ENCODE data around the gene ALG12.

The ALG12 gene

GRCh38 chr22:49866646-49867045 is 51.6 kb downstream of the ALG12 start:
- TF ChIP-seq FOXP2 (optimal IDR thresholded peaks at IDR 0.05; ENCODE audit: borderline replicate concordance, extremely low read depth, extremely low read length, insufficient read depth) (no peak), POLR2AphosphoS5 (IDR thresholded peaks at IDR 0.05; ENCODE audit: low read depth, low read length) (no peak), SIN3A (IDR thresholded peaks at IDR 0.05; ENCODE audit: borderline replicate concordance, insufficient read depth, low read length) (no peak), TAF1 (IDR thresholded peaks at IDR 0.05; ENCODE audit: borderline replicate concordance, insufficient read depth, low read length) (no peak), REST (IDR thresholded peaks at IDR 0.05; ENCODE audit: insufficient read depth in 1 of 2, low read depth in 2 of 2, low read length in 2 of 2) (no peak)

- TF ChIP-seq POLR2AphosphoS5 (IDR thresholded peaks at IDR 0.05; ENCODE audit: low read depth, low read length) (no peak), TAF1 (IDR thresholded peaks at IDR 0.05; ENCODE audit: borderline replicate concordance, insufficient read depth, low read length) (no peak), REST (IDR thresholded peaks at IDR 0.05; ENCODE audit: insufficient read depth in 1 of 2, low read depth in 2 of 2, low read length in 2 of 2) (no peak), FOXP2 (optimal IDR thresholded peaks at IDR 0.05; ENCODE audit: borderline replicate concordance, extremely low read depth, extremely low read length, insufficient read depth) (no peak), SIN3A (IDR thresholded peaks at IDR 0.05; ENCODE audit: borderline replicate concordance, insufficient read depth, low read length) (no peak)
Observed at GRCh38 chr22:49866134-49866533, 52.1 kb downstream of the ALG12 start.

GRCh38 chr22:49865156-49865555 is 53.1 kb downstream of the ALG12 start:
- no peak for TF ChIP-seq SIN3A (IDR thresholded peaks at IDR 0.05; ENCODE audit: borderline replicate concordance, insufficient read depth, low read length)
- TF ChIP-seq REST (IDR thresholded peaks at IDR 0.05; ENCODE audit: insufficient read depth in 1 of 2, low read depth in 2 of 2, low read length in 2 of 2): no peak
- no peak for TF ChIP-seq TAF1 (IDR thresholded peaks at IDR 0.05; ENCODE audit: borderline replicate concordance, insufficient read depth, low read length)
- TF ChIP-seq POLR2AphosphoS5 (IDR thresholded peaks at IDR 0.05; ENCODE audit: low read depth, low read length): no peak
- TF ChIP-seq FOXP2 (optimal IDR thresholded peaks at IDR 0.05; ENCODE audit: borderline replicate concordance, extremely low read depth, extremely low read length, insufficient read depth): no peak

DNA sequence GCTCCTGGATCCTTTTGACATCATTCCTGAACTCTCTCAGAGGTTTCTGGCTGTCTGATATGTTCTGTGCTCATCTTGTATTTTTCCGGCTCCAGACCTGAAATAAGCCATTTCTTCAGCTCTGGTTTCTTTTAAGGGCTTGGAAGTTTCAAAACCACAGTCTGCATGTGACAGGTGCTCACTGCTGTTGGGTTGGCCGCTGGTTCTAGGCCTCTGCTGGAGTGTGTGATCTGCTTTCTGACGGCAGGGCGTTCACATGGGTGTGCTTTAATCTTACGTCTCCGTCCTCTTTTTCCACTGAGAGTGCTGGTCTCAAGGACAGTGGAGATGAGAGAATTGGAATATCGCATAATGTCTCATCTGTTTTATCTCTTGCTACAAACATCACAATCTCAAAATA is 54.3 kb downstream of the ALG12 start:
- TF ChIP-seq TAF1 (IDR thresholded peaks at IDR 0.05; ENCODE audit: borderline replicate concordance, insufficient read depth, low read length): no peak
- no peak for TF ChIP-seq REST (IDR thresholded peaks at IDR 0.05; ENCODE audit: insufficient read depth in 1 of 2, low read depth in 2 of 2, low read length in 2 of 2)
- no peak for TF ChIP-seq SIN3A (IDR thresholded peaks at IDR 0.05; ENCODE audit: borderline replicate concordance, insufficient read depth, low read length)
- TF ChIP-seq FOXP2 (optimal IDR thresholded peaks at IDR 0.05; ENCODE audit: borderline replicate concordance, extremely low read depth, extremely low read length, insufficient read depth): no peak
- no peak for TF ChIP-seq POLR2AphosphoS5 (IDR thresholded peaks at IDR 0.05; ENCODE audit: low read depth, low read length)

DNA sequence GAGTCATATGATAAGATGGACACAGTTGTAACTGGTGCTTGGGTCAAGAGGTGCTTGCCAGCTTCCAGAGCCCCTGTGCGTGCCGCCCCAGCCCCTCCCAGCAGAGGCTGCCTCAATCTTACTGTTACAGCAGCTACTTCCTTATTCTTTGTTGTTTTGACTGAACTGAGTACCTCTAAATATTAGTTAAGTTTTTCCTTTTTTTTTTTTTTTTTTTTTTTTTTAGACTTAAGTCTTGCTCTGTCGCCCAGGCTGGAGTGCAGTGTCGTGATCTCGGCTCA is 55.8 kb downstream of the ALG12 start:
- no peak for TF ChIP-seq SIN3A (IDR thresholded peaks at IDR 0.05; ENCODE audit: borderline replicate concordance, insufficient read depth, low read length)
- no peak for TF ChIP-seq REST (IDR thresholded peaks at IDR 0.05; ENCODE audit: insufficient read depth in 1 of 2, low read depth in 2 of 2, low read length in 2 of 2)
- no peak for TF ChIP-seq TAF1 (IDR thresholded peaks at IDR 0.05; ENCODE audit: borderline replicate concordance, insufficient read depth, low read length)
- TF ChIP-seq FOXP2 (optimal IDR thresholded peaks at IDR 0.05; ENCODE audit: borderline replicate concordance, extremely low read depth, extremely low read length, insufficient read depth): no peak
- TF ChIP-seq POLR2AphosphoS5 (IDR thresholded peaks at IDR 0.05; ENCODE audit: low read depth, low read length): no peak

All from PFSK-1 (cell line).